H9 (cell line): ENCODE results near the gene TRIM32. TPM values are rescaled to one million over a fixed set of nuclear protein-coding genes. Genes with fewer than 3 reads are reported as not detected.

ENCODE experiments used
- DNase-seq: peaks from one replicate; pipeline ENCODE4 v3.0.0-alpha.2; 2017
- H2AFZ ChIP-seq: one replicate; pipeline ENCODE4 v1.6.1; 2013; ENCODE audit warnings: mild to moderate bottlenecking, low read length, control low read depth, moderate library complexity
- H2AK5ac ChIP-seq: 2 replicates; pipeline ENCODE4 v1.6.1; 2013; ENCODE audit warnings: low read length, control low read depth, mixed read lengths; ENCODE audit not compliant: insufficient read length
- H2BK120ac ChIP-seq: one replicate; pipeline ENCODE4 v1.6.1; 2013; ENCODE audit warnings: low read depth, mild to moderate bottlenecking, low read length, control low read depth, inconsistent platforms; ENCODE audit not compliant: poor library complexity, severe bottlenecking
- H2BK12ac ChIP-seq: 2 replicates; pipeline ENCODE4 v1.6.1; 2013; ENCODE audit warnings: low read length, control low read depth, mixed read lengths, low read depth; ENCODE audit not compliant: insufficient read length
- H2BK15ac ChIP-seq: 2 replicates; pipeline ENCODE4 v1.6.1; 2013; ENCODE audit warnings: low read depth, low read length, control low read depth
- H2BK20ac ChIP-seq: one replicate; pipeline ENCODE4 v1.6.1; 2013; ENCODE audit warnings: low read depth, mild to moderate bottlenecking, low read length, control low read depth, inconsistent platforms; ENCODE audit not compliant: poor library complexity, severe bottlenecking
- H2BK5ac ChIP-seq: 2 replicates; pipeline ENCODE4 v1.6.1; 2013; ENCODE audit warnings: low read length, control low read depth, mixed read lengths; ENCODE audit not compliant: insufficient read length
- H3K14ac ChIP-seq: 2 replicates; pipeline ENCODE4 v1.6.1; 2013; ENCODE audit warnings: low read length, control low read depth; ENCODE audit not compliant: insufficient read depth
- H3K18ac ChIP-seq: 2 replicates; pipeline ENCODE4 v1.6.1; 2013; ENCODE audit warnings: low read depth, mild to moderate bottlenecking, mixed read lengths, low read length, control low read depth; ENCODE audit not compliant: insufficient read length
- H3K23ac ChIP-seq: 2 replicates; pipeline ENCODE4 v1.6.1; 2013; ENCODE audit warnings: low read length, control low read depth, mixed read lengths, low read depth; ENCODE audit not compliant: insufficient read length
- H3K23me2 ChIP-seq: 2 replicates; pipeline ENCODE4 v1.6.1; 2013; ENCODE audit warnings: low read depth, mild to moderate bottlenecking, mixed read lengths, low read length, control low read depth; ENCODE audit not compliant: insufficient read length, poor library complexity, severe bottlenecking
- H3K27ac ChIP-seq: 2 replicates; pipeline ENCODE4 v1.5.1; 2013; ENCODE audit warnings: low read length, control low read depth, mixed read lengths, low read depth; ENCODE audit not compliant: insufficient read length
- H3K27me3 ChIP-seq: 2 replicates; pipeline ENCODE4 v1.6.1; 2013; ENCODE audit warnings: low read length, control low read depth, inconsistent platforms; ENCODE audit not compliant: insufficient read depth
- H3K4ac ChIP-seq: 2 replicates; pipeline ENCODE4 v1.6.1; 2013; ENCODE audit warnings: low read depth, mild to moderate bottlenecking, control low read depth, inconsistent platforms, low read length, moderate library complexity
- H3K4me1 ChIP-seq: 2 replicates; pipeline ENCODE4 v1.6.1; 2013; ENCODE audit warnings: low read length, control low read depth, inconsistent platforms; ENCODE audit not compliant: insufficient read depth
- H3K4me2 ChIP-seq: 2 replicates; pipeline ENCODE4 v1.6.1; 2013; ENCODE audit warnings: low read length, control low read depth, mixed read lengths; ENCODE audit not compliant: insufficient read length, insufficient read depth
- H3K56ac ChIP-seq: 2 replicates; pipeline ENCODE4 v1.6.1; 2013; ENCODE audit warnings: low read depth, mild to moderate bottlenecking, mixed read lengths, low read length, control low read depth; ENCODE audit not compliant: insufficient read length
- H3K79me1 ChIP-seq: 2 replicates; pipeline ENCODE4 v1.6.1; 2013; ENCODE audit warnings: low read depth, mild to moderate bottlenecking, moderate library complexity, low read length, control low read depth, inconsistent platforms; ENCODE audit not compliant: insufficient read depth, poor library complexity, severe bottlenecking
- H3K79me2 ChIP-seq: 2 replicates; pipeline ENCODE4 v1.6.1; 2013; ENCODE audit warnings: low read length, control low read depth, inconsistent platforms; ENCODE audit not compliant: insufficient read depth
- H3K9ac ChIP-seq: 2 replicates; pipeline ENCODE4 v1.6.1; 2013; ENCODE audit warnings: low read length, control low read depth, mixed read lengths; ENCODE audit not compliant: insufficient read length; ENCODE audit errors: extremely low read depth
- H3K9me3 ChIP-seq: one replicate; pipeline ENCODE4 v1.6.1; 2013; ENCODE audit warnings: low read depth, low read length, inconsistent platforms; ENCODE audit not compliant: control insufficient read depth
- H3T11ph ChIP-seq: one replicate; pipeline ENCODE4 v1.6.1; 2013; ENCODE audit warnings: mild to moderate bottlenecking, low read length, control low read depth, inconsistent platforms
- H4K20me1 ChIP-seq: one replicate; pipeline ENCODE4 v1.6.1; 2013; ENCODE audit not compliant: control insufficient read depth, insufficient read length, insufficient read depth
- H4K5ac ChIP-seq: 2 replicates; pipeline ENCODE4 v1.6.1; 2013; ENCODE audit warnings: low read depth, mild to moderate bottlenecking, mixed read lengths, low read length, control low read depth; ENCODE audit not compliant: insufficient read length
- H4K8ac ChIP-seq: replicated peaks from 2 replicates; pipeline ENCODE4 v1.6.1; 2013; ENCODE audit warnings: low read length, control low read depth, mixed read lengths, low read depth; ENCODE audit not compliant: insufficient read length
- H4K91ac ChIP-seq: 2 replicates; pipeline ENCODE4 v1.6.1; 2013; ENCODE audit warnings: low read depth, mild to moderate bottlenecking, moderate library complexity, mixed read lengths, low read length, control low read depth; ENCODE audit not compliant: insufficient read length
- H3K27ac Mint-ChIP-seq, 3 experiments: 2 replicates in 2 of 3; 3 replicates in 1 of 3; pipeline ENCODE4 v1.8.0; 2020 to 2021; ENCODE audit warnings: mixed read lengths in 3 of 3, mild to moderate bottlenecking in 1 of 3, moderate library complexity in 1 of 3
- H3K27me3 Mint-ChIP-seq: 2 replicates; pipeline ENCODE4 v1.8.0; 2021; ENCODE audit warnings: low read depth, mild to moderate bottlenecking, moderate library complexity, mixed read lengths
- H3K36me3 Mint-ChIP-seq, 3 experiments: 2 replicates in 2 of 3; 3 replicates in 1 of 3; pipeline ENCODE4 v1.8.0; 2020 to 2021; ENCODE audit warnings: low read depth in 3 of 3, mixed read lengths in 3 of 3; ENCODE audit not compliant: insufficient read depth in 1 of 3
- H3K4me1 Mint-ChIP-seq, 2 experiments: 2 replicates each; pipeline ENCODE4 v1.8.0; 2020; ENCODE audit warnings: mixed read lengths in 2 of 2
- H3K4me3 Mint-ChIP-seq, 2 experiments: 2 replicates in 1 of 2; 3 replicates in 1 of 2; pipeline ENCODE4 v1.8.0; 2020 to 2021; ENCODE audit warnings: mild to moderate bottlenecking in 2 of 2, mixed read lengths in 2 of 2, moderate library complexity in 1 of 2
- H3K9me3 Mint-ChIP-seq, 2 experiments: 2 replicates in 1 of 2; 3 replicates in 1 of 2; pipeline ENCODE4 v1.8.0; 2020; ENCODE audit warnings: mild to moderate bottlenecking in 2 of 2, mixed read lengths in 2 of 2, moderate library complexity in 1 of 2
- CTCF ChIP-seq: fragments of 200-600 bp; sonication (generic); conservative IDR thresholded peaks from 3 replicates; pipeline ENCODE4 v1.8.0; 2021; ENCODE audit warnings: antibody characterized with exemption, mild to moderate bottlenecking
- WGBS: extraction: QIAGEN DNeasy Blood & Tissue Kit; methylation state at CpG from one replicate; pipeline ENCODE4 v1.1.7; 2013; ENCODE audit warnings: missing lambda C conversion rate, low lambda C conversion rate, mixed read lengths; ENCODE audit not compliant: insufficient read length; ENCODE audit errors: extremely low coverage; 5-methylcytosine and 5-hydroxymethylcytosine counted together
- total RNA-seq: library from RNA; stranded (reverse); gene quantifications from 2 replicates; pipeline ENCODE4 v1.2.1, GENCODE V29; 2021

The TRIM32 gene
- total RNA-seq, 1 experiment from 2014 or later, result 12.9 TPM

DNA sequence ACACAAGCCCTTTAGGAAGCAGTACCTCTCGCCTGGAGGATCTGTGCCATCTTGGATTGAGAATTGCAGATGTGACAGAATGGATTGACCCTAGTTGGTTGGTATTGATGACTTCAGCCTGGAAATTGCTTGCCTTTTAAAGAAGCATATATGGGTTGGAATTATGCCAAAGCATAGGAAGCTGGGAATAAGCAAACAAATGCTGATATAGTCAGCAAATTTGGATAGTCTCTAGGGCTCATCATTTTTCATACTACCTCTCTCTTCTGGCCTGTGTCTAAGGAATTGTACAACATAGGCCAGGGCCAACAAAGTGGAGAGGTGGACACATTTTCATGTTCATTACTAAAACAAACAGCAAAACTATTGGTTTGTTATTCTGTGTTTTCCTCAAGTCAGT is 13.2 kb downstream of the TRIM32 start:
- no peak overlapping the region for H3K18ac ChIP-seq
- no peaks in the 10 kb centered on the region for H3K27me3 ChIP-seq
- no peak for DNase-seq
- H2BK5ac ChIP-seq, result no peak overlapping the region
- no peak overlapping the region for H3K27ac Mint-ChIP-seq
- no peaks in the 10 kb centered on the region for H3K9me3 Mint-ChIP-seq
- no peak for TF ChIP-seq CTCF
- no peak overlapping the region for H3K14ac ChIP-seq
- H4K5ac ChIP-seq, result no peak overlapping the region
- no CpG with 5 or more reads among the region's 1 CpG for WGBS
- no peak overlapping the region for H4K8ac ChIP-seq
- H2AFZ ChIP-seq, result no peak overlapping the region
- no peaks in the 10 kb centered on the region for H3K79me2 ChIP-seq
- H4K91ac ChIP-seq, result no peak overlapping the region
- peaks cover 7 to 8% of the 10 kb centered on the region in 2 experiments for H3K4me1 Mint-ChIP-seq
- no peak overlapping the region for H2BK12ac ChIP-seq
- no peak overlapping the region for H3T11ph ChIP-seq
- H4K20me1 ChIP-seq, result no peaks in the 10 kb centered on the region
- H3K56ac ChIP-seq, result no peak overlapping the region
- H3K27ac ChIP-seq, result no peak overlapping the region
- no peaks in the 10 kb centered on the region for H3K23me2 ChIP-seq
- no peak overlapping the region for H2AK5ac ChIP-seq
- H3K79me1 ChIP-seq, result no peaks in the 10 kb centered on the region
- H2BK20ac ChIP-seq, result no peak overlapping the region
- no peak overlapping the region for H3K4me3 Mint-ChIP-seq
- no peak overlapping the region for H3K9ac ChIP-seq
- no peak overlapping the region for H2BK120ac ChIP-seq
- H3K23ac ChIP-seq, result no peak overlapping the region
- H3K36me3 Mint-ChIP-seq, result peaks cover 14 to 29% (median 29%) of the 10 kb centered on the region in 3 experiments
- H2BK15ac ChIP-seq, result no peak overlapping the region
- peaks cover 6% of the 10 kb centered on the region; the same call in 1 of the 2 replicates for H3K4me1 ChIP-seq
- H3K9me3 ChIP-seq, result no peaks in the 10 kb centered on the region
- H3K27me3 Mint-ChIP-seq, result no peaks in the 10 kb centered on the region
- no peak overlapping the region for H3K4me2 ChIP-seq
- H3K4ac ChIP-seq, result no peak overlapping the region
